AG04449 (cell line): Measurements from ENCODE around the gene TACC3.

Experiments used
- CTCF ChIA-PET: fragments of 350-600 bp; formaldehyde crosslinking; extraction: SDS; loops from one replicate; lab custom pipeline; 2021; ENCODE audit warnings: antibody characterized with exemption; lab: Yijun Ruan, JAX
- POLR2A ChIA-PET: fragments of 400-600, 350-600 bp; formaldehyde crosslinking; extraction: SDS; loops from one replicate; lab custom pipeline; 2020; ENCODE audit warnings: antibody characterized with exemption, inconsistent platforms; lab: Yijun Ruan, JAX
- DNase-seq: peaks from one replicate; pipeline ENCODE4 v3.0.0-alpha.2; 2010; ENCODE audit warnings: low read depth, low spot score
- H3K4me3 ChIP-seq: 2 replicates; pipeline ENCODE4 v1.5.1; 2011; ENCODE audit warnings: low read depth, mild to moderate bottlenecking, control low read depth, low read length
- TF ChIP-seq, protein P1 (sequence below): IDR thresholded peaks from one replicate; pipeline ENCODE4 v1.5.1; 2011; ENCODE audit warnings: mild to moderate bottlenecking, moderate library complexity, low read length, control low read depth, inconsistent platforms; ENCODE audit not compliant: insufficient read depth; ENCODE audit errors: missing control alignments

TACC3 gene

DNA sequence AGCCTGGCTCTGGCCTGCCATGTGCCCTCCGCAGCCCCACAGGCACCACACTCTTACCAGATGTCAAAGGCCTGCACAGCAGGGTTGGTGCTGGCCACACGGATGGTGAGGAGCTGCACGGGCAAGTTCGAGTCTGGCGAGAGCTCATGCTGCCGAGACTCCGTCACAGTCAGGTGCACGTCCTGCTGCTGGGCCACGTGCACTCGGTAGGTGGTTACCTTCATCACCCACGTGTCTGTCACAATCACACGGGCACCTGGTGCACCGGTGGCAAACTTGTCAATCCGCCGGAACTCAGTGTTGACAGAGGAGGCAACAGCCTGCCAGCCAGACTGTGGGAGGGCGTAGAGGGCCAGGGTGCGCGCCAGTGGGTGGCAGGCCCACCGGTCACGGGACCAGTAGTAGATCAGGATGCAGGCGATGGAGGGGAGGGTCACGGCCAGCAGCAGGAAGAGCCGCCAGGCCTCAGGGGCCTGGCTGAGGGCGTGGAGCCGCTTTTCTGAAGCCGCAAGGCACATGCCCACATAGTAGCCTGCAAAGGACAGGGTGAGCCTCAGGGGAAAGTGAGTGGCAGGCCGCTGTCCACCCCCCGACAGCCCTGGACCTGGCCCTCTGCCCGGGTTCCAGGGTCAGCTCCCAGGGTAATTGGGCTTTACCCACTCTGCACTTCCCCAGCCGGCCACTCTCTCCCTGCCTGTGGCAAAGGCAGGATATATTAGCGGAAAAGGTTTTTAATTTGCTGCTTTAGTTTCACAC, 3.0 kb upstream of the TACC3 start:
- H3K4me3 ChIP-seq = no peak overlapping the region
- ChIA-PET CTCF (interaction anchor here (1.1 to 15.3 kb wide), 5 partner anchors 8 to 193 kb away, joined by 4 to 268 read pairs (median 4); no protein-coding TSS in a partner anchor), POLR2A (interaction anchor here (0.6 kb wide), 1 partner anchor 21 kb away, joined by 3 read pairs; no protein-coding TSS in a partner anchor)
- no peak for DNase-seq
- TF ChIP-seq, protein P1, sequence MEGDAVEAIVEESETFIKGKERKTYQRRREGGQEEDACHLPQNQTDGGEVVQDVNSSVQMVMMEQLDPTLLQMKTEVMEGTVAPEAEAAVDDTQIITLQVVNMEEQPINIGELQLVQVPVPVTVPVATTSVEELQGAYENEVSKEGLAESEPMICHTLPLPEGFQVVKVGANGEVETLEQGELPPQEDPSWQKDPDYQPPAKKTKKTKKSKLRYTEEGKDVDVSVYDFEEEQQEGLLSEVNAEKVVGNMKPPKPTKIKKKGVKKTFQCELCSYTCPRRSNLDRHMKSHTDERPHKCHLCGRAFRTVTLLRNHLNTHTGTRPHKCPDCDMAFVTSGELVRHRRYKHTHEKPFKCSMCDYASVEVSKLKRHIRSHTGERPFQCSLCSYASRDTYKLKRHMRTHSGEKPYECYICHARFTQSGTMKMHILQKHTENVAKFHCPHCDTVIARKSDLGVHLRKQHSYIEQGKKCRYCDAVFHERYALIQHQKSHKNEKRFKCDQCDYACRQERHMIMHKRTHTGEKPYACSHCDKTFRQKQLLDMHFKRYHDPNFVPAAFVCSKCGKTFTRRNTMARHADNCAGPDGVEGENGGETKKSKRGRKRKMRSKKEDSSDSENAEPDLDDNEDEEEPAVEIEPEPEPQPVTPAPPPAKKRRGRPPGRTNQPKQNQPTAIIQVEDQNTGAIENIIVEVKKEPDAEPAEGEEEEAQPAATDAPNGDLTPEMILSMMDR = no peak

DNA sequence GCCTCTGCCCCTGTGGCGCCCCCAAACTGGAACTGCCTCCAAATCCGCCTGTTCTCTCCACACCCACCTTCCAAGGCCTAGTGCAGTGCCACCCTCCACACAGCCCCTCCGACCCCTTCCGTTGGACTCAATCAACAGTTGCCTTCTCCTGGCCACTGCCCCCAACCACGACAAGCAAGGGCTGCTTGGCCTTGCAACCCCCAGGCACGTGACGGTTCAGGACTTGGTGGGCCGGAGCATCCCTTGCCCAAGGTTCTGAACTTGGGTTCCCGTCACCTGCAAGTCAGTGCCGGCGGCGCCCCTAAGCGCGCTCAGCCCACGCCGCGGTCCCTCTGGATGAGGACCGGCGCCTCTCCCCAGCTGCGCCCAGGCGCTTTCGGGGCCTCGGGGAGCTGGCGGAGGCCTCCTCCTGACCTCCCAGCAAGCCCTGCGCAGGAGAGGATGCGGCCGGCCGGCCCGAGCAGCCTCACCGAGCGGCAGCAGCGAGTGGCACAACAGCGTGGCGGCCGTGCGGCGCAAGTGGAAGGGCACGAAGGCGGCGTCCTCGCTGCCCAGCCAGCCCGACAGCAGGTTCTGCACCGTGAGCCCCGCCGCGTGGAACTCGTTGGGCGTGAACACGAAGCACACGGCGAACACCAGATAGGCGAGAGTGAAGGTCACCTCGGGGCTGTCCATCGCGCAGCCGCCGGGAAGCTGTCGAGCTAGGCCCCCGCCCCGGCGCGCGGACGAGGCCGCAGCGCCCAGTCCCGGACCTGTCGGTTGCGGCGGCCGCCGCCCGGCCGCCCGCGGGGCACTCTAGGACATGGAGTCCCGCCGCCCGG, 948 bp upstream of the TACC3 start:
- DNase-seq = no peak
- TF ChIP-seq, protein P1 = no peak
- ChIA-PET CTCF (interaction anchor here (1.0 to 15.3 kb wide), 5 partner anchors 10 to 91 kb away, joined by 3 to 268 read pairs (median 5); no protein-coding TSS in a partner anchor), POLR2A (interaction anchor here (0.5 to 1.8 kb wide), 4 partner anchors 8 to 374 kb away, joined by 3 to 21 read pairs (median 3); partner anchors contain the start of genes SLBP and UVSSA)
- peak overlapping the region; percentile 81 for H3K4me3 ChIP-seq

DNA sequence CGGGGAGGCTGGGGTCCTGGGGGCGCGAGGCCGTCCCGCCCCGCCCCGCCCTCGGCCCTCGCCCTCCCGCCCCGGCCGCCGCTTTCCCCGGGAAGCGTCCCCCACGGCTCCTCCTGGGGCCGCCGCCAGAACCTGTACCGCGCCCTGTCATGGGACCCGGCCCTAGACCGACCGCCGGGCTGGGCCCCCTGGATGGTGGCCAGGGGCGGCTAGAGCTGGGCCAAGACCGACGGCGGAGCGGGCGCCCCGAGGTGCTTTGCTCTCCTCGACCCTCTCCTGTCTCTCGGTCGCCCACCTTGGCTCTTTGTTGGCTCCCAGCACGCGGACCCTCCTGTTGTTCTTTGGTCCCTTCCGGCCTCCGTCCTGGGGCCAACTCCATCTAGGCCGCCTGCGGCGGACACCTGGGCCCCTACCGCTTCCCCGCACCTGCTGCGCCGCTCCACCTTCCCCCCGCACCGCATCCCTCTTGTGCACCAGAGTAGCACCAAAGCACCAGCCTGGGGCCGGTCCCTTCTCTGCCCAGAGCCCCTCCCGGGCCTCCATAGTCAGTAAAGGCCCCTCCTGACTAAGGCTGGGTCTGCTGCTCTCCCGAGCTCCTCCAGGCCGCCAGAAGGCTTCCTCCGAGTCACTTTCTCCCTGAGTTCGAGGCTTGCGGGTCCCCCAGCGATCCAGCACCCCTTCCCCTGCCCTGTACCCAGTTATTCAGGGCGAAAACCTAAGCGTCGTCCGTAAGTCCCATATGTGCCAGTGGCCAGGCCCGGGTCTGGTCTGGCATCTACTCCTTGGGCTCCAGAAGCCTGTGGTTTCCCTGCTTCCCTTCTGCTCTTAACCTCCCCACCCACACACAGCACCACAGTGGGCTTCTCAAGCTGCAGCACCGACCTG, 587 bp downstream of the TACC3 start:
- ChIA-PET POLR2A (interaction anchor here (1.0 to 1.8 kb wide), 3 partner anchors 10 to 375 kb away, joined by 3 to 21 read pairs (median 3); partner anchors contain the start of genes SLBP and UVSSA), CTCF (interaction anchor here (0.6 to 15.3 kb wide), 4 partner anchors 9 to 29 kb away, joined by 3 to 268 read pairs (median 7); partner anchors contain the start of gene SLBP)
- TF ChIP-seq, protein P1 = no peak
- no peak for DNase-seq
- peak overlapping the region; percentile 64 for H3K4me3 ChIP-seq

DNA sequence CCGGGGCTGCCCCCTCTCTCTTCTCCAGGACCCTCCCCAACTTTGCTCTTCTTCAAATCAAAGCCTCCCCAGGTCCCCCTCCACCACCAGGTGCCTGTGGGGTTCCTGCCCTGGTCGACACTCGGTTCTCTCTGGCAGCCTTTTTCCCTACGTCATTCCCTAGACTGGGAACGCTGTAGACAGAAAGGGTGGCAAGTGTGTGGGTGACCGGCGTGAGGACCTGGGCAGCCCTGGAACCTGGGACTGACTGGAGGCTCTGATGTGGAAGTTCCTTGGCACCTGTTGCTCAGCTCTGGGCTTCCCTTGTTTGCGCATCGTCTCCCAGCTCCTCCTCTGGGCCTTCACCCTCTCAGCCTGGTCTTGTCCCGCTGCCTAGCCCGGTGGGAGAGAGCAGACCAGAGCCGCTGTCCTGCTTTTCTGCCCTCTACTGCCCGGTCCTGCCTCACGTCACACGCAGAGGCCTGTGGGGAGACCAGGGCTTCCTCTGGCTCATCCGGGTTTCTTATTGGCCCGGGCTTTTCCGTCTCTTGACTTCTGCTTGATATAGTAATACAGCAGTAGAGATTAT, 1.3 kb downstream of the TACC3 start:
- CTCF ChIA-PET = interaction anchor here (1.6 to 15.3 kb wide), 5 partner anchors 8 to 368 kb away, joined by 4 to 268 read pairs (median 48); no protein-coding TSS in a partner anchor
- POLR2A ChIA-PET = no interaction called here
- TF ChIP-seq, protein P1 = no peak
- H3K4me3 ChIP-seq = peak overlapping the region; percentile 64
- DNase-seq = no peak

DNA sequence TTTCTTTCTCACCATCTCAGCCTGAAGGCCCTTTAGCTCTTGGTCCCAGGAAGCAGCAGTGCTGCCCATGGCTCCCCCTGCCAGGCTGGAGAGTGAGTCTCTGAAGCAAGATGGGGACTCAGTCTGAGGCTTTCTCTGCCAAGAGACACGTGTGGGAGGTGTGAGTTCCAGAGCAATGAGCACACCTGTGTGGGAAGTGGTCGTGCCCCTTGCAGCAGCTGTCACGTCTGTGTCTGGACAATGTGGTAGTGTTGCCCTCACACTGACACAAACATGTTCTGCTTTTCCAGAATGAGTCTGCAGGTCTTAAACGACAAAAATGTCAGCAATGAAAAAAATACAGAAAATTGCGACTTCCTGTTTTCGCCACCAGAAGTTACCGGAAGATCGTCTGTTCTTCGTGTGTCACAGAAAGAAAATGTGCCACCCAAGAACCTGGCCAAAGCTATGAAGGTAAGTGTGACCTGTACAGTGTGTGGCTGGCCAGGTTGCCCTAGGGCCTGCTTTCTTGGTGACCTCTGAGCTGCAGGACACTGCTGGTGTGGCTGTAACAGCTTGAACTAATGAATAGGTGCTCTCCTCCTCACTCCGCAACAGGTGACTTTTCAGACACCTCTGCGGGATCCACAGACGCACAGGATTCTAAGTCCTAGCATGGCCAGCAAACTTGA, 1.9 kb downstream of the TACC3 start:
- no peak for DNase-seq
- ChIA-PET POLR2A (no interaction called here), CTCF (interaction anchor here (1.6 to 15.3 kb wide), 5 partner anchors 11 to 369 kb away, joined by 4 to 268 read pairs (median 48); no protein-coding TSS in a partner anchor)
- TF ChIP-seq, protein P1 = no peak
- H3K4me3 ChIP-seq = peak overlapping the region; percentile 64; the same call in 1 of the 2 replicates
